CD4-positive, alpha-beta T cell treated with Interleukin-6 for 4 hours (primary cell): Measurements from ENCODE around the gene SH3YL1.
A peak's percentile ranks its signal among the peaks of the same experiment; 100 is the strongest.

Experiments used
- DNase-seq: peaks from one replicate; pipeline ENCODE4 v3.0.0-alpha.2; 2020; ENCODE audit warnings: mixed read lengths

Gene SH3YL1

DNA sequence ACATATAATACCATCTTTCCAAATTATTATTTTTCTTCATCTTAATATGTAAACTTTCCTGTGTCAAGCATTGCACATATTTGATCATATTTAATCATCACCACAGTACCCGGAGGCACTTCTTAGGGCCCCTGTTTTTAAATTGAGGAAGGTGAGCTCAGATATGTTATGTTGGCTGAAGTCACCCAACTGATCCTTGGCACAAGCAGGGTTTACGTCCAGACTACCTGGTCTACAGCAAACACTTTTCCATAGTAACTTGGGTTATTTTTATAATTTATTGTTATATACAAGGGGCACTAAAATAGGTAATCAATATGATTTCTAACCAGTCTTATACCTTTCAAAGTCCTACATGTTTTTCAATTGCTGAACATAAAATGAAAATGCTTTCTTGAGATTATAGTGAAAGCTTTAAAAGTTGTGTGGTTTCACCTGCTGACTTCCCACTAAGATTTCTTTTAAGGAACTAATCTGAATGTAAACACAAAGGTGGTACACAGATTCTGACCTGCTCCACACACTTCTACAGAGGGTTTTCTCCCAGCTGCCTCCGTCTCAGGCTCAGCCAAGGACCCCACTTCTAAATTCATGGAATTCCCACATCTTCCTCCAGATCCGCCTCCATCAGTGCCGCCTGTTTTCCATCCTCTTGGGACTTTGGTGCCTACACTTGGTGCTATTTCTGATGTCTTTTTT lies 52.2 kb downstream of the SH3YL1 start:
- no peak for DNase-seq

DNA sequence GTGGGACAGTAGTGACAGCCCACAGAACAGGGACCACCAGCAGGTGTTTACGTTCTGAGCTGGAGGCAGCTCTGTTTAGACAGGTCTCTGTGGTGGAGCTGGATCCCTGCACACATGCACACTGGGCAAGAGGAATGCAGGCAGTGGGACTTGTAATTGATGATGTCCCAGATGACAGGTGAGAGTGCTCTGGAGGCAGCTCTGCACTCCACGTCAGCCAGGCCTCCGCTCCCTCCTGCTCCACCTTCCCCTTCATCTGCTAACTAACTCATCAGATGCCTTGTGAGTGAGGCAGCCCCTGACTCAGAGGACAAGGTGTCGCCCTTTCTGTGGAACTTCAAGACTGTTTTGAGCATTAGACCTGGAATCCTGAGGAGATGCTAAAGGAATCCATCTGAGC lies 53.2 kb downstream of the SH3YL1 start:
- no peak for DNase-seq

DNA sequence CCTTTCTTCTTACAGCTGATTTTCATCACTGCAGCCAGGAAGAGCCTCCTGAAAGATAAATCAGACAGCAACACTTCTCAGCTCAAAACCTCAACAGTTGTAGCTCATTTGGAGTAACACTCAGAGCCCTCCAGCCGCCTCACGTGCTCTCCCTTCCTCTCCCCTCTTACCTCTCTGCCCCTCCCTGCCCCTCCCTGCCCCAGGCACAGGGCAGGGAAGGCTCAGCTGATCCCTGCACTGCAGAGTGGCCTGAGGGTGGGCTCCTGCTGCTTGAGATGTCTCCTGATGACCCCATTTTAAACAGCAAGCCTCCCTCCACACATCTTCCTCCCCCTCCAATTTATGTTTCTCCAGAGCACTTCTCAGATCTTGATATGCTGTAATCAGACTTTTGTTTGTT lies 54.4 kb downstream of the SH3YL1 start:
- no peak for DNase-seq

DNA sequence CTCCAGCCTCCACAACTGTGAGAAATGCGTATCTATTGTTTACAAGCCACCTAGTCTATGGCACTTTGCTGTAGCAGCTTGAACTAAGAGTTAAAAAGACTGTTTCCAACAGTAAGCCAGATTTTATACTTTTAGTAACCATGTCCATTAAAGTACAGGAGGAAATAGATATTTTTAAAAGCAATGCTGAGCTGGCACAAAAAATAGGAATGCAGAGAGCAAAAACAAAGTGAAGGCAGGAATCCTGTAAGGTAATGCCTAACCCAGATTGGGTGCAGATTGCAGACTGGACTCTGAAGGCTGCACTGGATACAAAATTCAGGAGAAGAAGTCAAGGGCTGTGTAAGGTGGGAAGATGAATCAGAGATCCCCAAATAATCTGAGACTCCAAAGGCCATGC lies 55.5 kb downstream of the SH3YL1 start:
- DNase-seq = no peak

DNA sequence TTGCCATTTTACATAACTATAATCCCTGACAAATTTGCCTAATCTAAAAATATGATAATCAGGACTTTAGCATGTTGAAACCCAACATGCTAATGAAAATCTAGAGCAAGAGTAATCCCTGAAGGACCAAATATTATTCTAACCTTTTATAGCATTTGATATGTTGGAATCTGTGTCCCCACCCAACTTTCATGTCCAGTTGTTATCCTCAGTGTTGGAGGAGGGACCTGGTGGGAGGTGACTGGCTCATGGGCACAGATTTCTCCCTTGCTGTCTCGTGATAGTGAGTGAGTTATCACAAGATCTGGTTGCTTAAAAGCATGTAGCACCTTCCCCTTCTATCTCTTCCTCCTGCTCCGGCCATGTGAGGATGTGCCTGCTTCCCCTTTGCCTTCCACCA lies 59.8 kb downstream of the SH3YL1 start:
- no peak for DNase-seq

DNA sequence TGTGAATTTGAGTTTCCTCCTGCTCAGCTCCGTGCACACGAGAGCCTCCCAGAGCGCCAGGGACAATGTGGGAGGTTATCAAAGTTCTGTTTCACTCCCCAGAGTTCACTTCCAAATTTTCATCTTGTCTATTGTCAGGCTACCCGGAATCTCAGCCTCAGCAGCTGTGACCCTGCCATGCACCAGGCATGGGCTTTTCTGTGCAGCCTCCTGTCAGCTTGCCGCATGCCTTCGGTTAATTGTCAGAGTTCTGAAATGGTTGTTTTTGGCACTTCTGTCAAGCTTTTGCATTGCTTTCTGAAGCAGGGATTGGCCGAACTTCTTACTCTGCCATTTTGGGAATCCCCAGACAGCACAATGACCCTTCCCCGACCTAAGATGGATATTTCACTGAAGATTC lies 60.4 kb downstream of the SH3YL1 start:
- DNase-seq = no peak

DNA sequence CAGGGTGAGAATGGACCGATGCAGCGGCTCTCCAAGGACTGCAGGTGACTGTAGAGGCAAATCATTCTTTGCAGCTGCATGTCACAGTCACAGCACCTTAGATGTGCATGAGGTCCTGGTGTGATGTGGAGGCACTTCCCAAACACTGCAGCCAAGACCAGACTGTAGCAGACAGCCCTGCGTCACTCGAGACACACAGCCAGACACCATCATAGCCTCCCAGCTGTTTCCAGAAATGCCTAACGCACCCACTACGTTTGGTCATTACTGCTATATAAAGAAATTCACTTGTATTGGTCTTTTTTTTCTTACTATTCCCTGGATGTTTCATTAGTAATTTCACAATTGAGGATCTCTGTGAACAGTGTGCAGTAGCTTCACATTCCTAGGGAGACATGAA lies 60.9 kb downstream of the SH3YL1 start:
- no peak for DNase-seq

DNA sequence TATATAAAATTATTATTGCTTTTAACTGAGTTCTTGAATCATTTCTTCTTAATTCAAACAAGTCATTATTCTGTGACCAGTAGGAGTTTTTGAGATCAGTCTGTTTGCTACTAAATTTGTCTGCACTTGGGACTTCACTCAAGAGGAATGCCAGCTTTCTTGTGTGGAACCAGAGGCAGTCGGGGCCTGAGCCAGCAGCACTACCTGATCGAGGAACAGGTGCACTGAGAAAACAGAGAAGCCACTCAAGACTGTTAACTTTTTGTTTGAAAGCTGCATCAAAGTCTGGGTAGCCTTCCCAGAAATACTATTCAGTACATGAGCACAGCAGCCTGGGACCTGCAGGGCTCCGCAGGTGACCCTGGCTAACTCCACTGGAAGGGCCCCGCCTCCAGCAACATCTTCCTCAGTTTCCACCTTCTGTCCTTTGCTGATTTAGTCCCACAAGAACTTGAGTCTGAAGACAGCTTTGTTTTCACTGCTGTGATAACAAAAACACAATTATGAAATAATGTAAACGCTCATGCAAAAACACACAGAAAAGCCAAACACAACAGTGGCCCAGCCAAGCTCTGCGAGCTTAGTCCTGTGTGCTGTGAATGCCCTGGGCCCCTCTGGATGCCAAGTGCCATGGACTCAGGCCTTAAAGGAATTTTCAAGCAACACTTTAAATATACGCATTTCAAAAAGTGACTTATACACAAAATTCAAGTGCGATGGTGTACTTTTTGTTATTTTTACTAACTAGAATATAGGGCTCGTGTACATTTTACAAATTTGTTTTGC lies 62.0 kb downstream of the SH3YL1 start:
- no peak for DNase-seq

DNA sequence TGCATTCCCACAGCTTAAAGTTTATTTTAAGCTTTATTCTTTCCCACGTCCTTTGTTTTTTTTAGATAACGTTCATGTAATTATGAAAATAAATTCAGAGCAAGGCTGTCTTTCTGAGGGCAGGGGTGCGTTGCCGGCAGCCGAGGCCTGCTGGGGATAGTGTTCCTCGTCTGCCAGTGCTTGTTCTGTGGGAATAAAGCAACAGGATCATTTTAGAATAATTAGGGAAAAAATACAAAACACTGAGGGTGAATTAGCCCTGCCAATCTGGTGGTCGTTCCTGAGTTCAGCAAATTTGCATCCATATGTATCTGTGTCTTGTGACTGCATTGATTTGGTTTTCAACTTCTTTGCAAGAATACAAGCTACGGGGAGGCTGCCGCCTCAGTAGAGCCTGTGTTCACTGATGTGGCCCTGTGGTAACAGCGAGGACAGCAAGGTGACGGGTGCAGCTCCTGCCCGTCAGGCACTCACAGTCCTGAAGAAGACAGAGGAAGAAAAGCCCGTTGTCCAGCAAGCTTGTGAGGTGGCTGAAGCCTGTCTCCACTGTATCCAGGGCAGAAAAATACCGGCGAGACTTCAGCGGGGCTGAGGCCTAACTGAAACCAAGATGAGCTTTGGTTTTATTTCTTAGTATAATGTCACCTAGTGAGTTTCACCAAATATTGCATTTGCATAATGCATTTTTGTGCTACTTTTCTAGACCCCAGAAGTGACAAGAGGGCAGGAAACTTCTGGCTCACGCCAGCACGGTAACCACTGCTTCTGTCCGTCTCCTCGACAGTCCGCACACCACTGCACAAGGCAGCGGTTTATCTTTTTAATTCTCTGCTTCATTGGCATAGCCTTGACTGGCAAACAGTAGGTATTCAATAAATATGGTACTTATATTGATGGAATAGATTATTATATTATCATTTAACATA lies 64.5 kb downstream of the SH3YL1 start:
- DNase-seq = no peak

DNA sequence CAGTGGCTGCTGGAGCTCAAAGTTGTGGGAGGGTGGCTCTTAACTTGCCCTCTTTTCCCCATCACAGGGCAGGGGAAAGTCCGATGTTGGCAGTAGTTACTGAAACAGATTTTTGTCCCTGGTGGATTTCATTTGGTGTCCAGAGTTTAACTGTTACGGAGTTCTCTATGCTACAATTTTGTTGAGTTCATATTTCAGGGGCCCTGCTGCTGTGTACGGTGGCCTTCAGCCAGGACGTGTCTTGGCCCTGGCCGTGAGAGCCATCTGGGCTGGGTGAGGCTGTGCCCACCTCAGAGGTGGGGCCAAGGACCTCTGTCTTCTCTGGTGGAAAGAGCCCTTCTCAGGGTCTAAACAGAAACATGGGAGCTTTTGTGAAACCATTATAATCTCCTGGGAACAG lies 67.4 kb downstream of the SH3YL1 start:
- DNase-seq = no peak

DNA sequence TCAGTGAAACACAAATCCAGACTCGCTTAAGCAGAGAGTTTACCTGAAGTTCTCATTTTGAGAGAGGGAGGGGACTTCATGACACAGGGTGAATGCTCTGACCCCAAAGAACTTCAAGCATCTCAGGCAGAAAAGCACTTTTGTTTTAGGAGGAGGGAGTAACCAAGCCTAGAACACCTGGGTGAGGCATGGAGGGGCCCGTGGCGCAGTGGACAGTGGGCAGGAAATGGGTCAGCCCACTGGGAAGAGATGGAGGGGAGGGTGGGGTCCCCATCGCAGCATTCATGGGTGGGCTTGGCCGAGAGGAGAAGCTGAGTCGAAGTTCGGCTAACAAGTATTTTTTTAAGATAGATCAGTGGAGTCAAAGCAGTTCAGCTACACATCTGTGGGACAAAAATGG lies 67.9 kb downstream of the SH3YL1 start:
- no peak for DNase-seq

DNA sequence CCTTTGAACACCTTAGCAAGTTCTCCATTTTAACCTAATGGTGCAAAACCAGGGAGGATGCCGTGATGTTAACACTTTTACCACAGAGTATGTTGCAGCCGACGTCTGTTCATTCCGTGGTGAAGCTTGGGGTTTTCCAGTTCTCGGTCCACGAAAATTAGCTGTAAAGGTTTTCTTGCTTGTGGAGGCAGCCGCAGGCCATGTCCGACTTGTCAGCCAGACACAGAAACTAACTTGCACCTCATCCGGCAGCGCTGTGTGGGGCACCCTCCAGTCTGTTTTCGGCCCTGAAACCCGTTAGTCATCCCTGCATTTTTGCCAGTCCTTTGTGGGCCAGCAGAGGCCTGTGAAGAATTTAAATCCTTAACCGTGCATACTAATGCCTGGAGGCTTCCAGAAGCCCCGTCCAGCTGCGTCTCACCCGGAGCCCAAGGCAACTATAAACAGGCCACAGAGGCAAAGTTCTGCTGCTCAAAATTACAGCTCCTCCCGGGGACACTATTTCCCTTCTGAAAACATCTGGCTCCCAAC lies 70.6 kb downstream of the SH3YL1 start:
- DNase-seq = peak; percentile 13

DNA sequence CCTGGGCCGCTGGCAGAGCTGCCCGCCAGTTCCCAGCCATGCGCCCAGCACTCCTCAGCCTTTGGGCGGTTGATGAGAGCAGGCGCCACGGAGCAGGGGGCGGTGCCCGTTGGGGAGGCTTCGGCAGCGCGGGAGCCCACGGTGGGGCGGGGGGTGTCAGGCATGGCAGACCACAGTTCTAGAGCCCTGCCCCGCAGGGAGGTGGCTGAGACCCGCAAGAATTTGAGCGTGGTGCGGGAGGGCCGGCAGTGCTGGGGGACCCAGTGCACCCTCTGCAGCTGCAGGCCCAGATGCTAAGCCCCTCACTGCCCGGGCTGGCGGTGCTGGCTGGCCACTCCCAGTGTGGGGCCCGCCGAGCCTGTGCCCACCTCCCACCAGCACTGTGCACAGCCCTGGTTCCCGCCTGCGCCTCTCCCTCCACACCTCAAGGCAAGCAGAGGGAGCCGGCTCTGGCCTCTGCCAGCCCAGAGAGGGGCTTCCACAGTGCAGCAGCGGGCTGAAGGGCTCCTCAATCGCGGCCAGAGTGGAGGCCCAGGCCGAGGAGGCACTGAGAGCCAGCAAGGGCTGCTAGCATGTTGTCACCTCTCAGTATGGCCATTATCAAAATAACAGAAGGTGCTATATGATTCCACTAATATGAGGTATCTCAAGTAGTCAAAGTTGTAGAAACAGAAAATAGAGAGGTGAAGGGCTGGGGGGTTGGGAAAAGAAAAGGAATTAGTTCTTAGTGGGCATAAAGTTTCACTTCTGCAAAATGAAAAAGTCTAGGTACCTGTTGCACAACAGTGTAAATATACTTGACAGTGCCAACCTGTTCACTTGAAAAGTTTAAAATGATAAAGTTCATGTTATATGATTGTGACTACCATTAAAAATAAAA lies 72.3 kb downstream of the SH3YL1 start:
- DNase-seq = no peak

DNA sequence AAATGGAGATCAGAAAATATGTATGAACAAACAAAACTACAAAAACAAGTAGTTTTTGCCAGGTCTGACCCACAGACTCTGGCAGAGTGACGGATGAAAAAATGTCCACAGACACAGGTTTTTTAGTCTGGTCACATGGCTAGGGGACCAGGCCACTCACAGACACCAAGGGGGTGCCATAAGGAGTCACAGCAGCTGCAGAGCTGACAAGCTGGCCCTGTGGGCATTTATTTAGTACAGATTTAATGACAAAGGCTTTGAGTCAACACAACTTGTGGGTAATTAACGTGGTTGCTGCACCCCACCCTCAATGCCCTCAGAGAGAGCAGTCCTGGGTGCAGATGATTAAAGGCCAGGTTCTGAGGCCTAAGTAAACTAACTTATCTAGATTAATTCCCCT lies 76.0 kb downstream of the SH3YL1 start:
- no peak for DNase-seq

DNA sequence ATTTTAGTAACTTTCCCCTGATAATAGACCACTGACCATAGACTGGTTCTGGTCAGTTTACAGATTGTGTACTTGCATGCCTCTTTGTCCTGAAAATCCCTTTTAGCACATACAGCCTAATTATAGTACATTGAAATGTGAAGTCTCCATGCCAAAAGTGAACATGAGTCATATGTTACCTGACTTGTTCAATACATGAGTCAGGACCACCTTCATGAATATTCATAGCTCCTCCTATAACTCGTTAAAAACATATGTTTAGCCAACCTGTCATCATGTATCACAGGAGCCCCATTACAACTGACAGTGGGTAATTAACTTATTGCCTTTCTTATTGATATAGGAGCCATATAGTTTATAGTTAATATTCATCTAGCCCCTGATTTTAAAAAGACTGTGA lies 78.6 kb downstream of the SH3YL1 start:
- DNase-seq = no peak

DNA sequence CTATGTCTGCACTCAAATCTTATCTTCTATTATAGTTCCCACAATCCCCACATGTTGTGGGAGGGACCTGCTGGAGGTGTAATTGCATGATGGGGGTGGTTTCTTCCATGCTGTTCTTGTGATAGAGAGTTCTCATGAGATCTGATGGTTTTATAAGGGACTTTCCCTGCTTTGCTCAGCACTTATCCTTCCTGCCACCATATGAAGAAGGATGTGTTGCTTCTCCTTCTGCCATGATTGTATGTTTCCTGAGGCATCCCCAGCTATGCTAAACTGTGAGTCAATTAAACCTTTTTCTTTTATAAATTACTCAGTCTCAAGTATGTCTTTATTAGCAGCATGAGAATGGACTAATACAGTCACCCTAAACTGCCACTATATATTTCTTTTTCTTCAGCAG lies 79.1 kb downstream of the SH3YL1 start:
- no peak for DNase-seq

DNA sequence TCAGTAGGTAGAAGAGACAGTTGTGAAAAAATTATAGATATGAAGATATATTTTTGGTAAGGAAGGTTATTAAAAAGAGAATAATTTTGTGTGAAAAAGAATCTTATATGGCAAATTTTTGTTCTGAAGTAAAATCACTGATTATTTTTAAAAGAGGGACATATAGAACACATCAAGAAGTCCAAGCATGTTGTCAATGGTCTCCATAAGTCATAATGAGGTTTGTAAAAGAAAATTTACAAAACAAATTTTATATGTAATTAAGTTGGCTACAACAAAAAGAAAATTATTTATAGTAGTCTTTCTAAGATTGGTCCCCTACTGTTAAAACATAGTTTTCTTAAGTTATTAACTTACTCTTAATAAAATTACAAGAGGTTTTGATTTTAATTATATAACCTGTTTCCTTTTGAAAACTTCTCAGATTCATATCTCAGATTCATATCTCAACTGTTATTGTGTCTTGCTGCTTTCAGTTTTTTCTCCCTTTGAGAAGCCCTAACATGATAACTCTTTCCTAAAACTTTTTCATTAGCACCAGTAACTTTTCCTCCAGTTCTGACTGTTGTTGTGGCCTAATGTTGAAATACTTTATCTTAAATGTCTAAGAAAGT lies 81.2 kb downstream of the SH3YL1 start:
- no peak for DNase-seq

DNA sequence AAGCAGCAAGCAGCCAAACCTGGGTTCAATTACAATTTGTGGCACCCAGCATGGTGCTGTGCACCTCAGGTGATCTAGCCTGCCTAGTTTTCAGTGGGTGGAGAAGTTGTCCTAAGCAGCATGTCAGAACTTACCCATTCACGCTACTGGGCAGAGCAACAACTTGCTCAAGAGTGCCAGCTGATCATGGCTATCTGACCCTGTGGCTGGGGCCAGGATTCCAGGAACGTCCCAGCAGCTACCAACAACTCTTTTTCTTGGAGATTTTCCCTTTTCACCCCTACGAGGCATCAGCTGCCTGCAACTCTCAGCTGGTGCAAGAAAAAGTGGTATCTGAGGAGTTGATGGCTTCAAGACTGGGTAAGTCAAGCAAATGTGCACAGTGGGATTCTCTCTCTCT lies 83.5 kb downstream of the SH3YL1 start:
- DNase-seq = no peak

DNA sequence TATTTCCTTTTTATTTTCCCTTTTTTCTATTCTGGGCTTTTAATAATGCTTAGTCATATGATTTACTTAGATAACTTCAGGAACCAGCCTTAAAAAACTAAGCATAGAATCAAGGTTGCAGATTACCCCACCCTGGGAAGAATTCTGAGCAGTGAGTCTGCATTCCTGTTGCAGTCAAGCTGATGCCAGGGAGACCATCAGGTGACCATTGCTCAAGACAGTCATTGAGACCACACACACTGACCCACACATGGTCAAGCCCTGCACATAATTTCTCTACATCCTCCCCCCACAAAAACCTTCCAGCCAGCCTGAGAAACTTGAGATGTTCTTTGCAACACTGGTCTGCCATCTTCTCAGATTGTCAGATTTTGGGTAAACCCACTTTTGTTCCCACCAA lies 83.9 kb downstream of the SH3YL1 start:
- DNase-seq = no peak

DNA sequence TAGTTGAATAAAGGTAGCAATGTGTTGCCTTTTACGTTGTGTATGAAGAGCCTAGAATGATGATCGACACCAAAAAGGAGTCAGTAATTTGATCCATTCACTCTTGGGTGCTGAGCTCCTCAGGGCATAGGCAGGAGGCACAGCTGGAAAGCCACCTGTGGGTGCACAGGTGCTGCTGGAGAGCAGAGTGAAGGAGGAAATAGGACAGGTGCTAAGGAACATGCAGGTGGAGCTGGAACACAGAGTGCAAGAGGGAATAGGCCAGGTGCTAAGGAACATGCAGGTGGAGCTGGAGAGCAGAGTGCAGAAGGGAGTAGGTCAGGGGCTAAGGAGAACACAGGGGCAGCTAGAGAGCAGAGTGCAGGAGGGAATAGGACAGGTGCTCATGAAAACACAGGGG lies 86.1 kb downstream of the SH3YL1 start:
- DNase-seq = no peak

DNA sequence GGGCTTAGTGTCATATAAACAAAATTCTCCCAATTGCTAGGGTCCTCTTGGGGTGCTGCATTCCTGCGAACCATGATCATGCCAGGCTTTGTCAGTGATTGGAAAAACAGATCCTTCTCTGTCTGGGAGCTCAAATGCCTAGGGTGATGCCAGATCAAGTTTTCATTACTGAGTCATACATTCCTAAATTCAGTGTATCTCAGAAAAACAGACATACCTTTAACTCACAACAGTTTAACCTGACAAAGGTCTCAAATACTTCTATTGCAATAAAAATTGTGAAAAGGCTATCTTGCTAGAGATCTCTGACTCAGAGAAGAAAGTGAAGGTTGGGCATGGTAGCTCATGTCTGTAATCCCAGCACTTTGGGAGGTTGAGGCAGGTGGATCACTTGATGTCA lies 86.9 kb downstream of the SH3YL1 start:
- DNase-seq = no peak
